Mammary epithelial cell (primary cell): ENCODE results near the gene WDR87.

ENCODE experiments used
- EZH2 ChIP-seq: IDR thresholded peaks from 2 replicates; pipeline ENCODE4 v1.6.1; 2012; ENCODE audit warnings: low read length, inconsistent platforms, borderline replicate concordance
- TF ChIP-seq, protein P1 (sequence below), 2 donors: IDR thresholded peaks in 1 of 2; conservative IDR thresholded peaks in 1 of 2; 2 replicates each; pipeline ENCODE4 v1.5.1; 2011 to 2012; ENCODE audit warnings: inconsistent platforms in 2 of 2, low read length in 2 of 2, mild to moderate bottlenecking in 2 of 2, control low read depth in 1 of 2, low read depth in 1 of 2; ENCODE audit not compliant: insufficient read depth in 1 of 2; ENCODE audit errors: extremely low read depth in 1 of 2

GRCh38 chr19:37869766-37870340 lies 36.5 kb downstream of the WDR87 start:
- TF ChIP-seq, protein P1, sequence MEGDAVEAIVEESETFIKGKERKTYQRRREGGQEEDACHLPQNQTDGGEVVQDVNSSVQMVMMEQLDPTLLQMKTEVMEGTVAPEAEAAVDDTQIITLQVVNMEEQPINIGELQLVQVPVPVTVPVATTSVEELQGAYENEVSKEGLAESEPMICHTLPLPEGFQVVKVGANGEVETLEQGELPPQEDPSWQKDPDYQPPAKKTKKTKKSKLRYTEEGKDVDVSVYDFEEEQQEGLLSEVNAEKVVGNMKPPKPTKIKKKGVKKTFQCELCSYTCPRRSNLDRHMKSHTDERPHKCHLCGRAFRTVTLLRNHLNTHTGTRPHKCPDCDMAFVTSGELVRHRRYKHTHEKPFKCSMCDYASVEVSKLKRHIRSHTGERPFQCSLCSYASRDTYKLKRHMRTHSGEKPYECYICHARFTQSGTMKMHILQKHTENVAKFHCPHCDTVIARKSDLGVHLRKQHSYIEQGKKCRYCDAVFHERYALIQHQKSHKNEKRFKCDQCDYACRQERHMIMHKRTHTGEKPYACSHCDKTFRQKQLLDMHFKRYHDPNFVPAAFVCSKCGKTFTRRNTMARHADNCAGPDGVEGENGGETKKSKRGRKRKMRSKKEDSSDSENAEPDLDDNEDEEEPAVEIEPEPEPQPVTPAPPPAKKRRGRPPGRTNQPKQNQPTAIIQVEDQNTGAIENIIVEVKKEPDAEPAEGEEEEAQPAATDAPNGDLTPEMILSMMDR (conservative IDR thresholded peaks at IDR 0.05 in 1 of 2, IDR thresholded peaks at IDR 0.05 in 1 of 2; ENCODE audit: extremely low read depth in 1 of 2, insufficient read depth in 1 of 2, low read depth in 1 of 2, low read length in 2 of 2): no peak
- no peak for TF ChIP-seq EZH2
